HCT116 (cell line): ENCODE data around the gene TAMM41. TPM values are rescaled to one million over a fixed set of nuclear protein-coding genes. Genes with fewer than 3 reads are reported as not detected.

Experiments used
- ATAC-seq: fragments of 200-7000 bp; cut with Tn5 transposase; 2 replicates; pipeline ENCODE4 v1.9.1; 2020; ENCODE audit warnings: mild to moderate bottlenecking, moderate library complexity
- Bru-seq: library from RNA; stranded (reverse); fragments of 400-500 nt; gene quantifications from one replicate; lab custom pipeline; 2021; lab: Mats Ljungman, UMichigan
- BruChase-seq, 2 experiments: library from RNA; stranded (reverse); fragments of 400-500 nt; gene quantifications; one replicate each; lab custom pipeline; 2021; lab: Mats Ljungman, UMichigan
- BruUV-seq: library from RNA; stranded (reverse); fragments of 400-500 nt; replicated peaks from 2 replicates; lab custom pipeline; 2021; lab: Mats Ljungman, UMichigan
- CTCF ChIA-PET: fragments of 300-600 bp; sonication (Branson Sonifier 250); formaldehyde crosslinking; loops from one replicate; lab custom pipeline; 2021; ENCODE audit warnings: antibody characterized with exemption; lab: Charles Lee
- POLR2A ChIA-PET: fragments of 300-600, 350-600 bp; sonication (Branson Sonifier 250); formaldehyde crosslinking; loops from one replicate; lab custom pipeline; 2021; ENCODE audit warnings: antibody characterized with exemption; lab: Charles Lee
- RAD21 ChIA-PET, 2 experiments: fragments of 300-600 bp; sonication (Branson Sonifier 250); formaldehyde crosslinking; loops; one replicate each; lab custom pipeline; 2023; ENCODE audit warnings: low total read pairs in 2 of 2; ENCODE audit not compliant: uncharacterized antibody in 2 of 2, unreplicated experiment in 2 of 2, low non-redundant PET in 1 of 2; lab: Charles Lee
- DNase-seq: peaks from one replicate; pipeline ENCODE4 v3.0.0-alpha.2; 2010; ENCODE audit warnings: low read depth, low spot score
- H2AFZ ChIP-seq: fragments of 200-600 bp; shearing (Covaris generic), sonication (generic); 2 replicates; pipeline ENCODE4 v1.6.1; 2017; ENCODE audit warnings: low read depth, mixed run types, mixed read lengths, antibody characterized with exemption, low read length; ENCODE audit not compliant: poor library complexity, severe bottlenecking
- H3K27ac ChIP-seq: 2 replicates; pipeline ENCODE4 v1.5.1; 2012; ENCODE audit warnings: low read depth, low read length
- H3K27me3 ChIP-seq: fragments of 200-600 bp; sonication (generic); 2 replicates; pipeline ENCODE4 v1.6.1; 2016; ENCODE audit warnings: mixed run types, low read length, mixed read lengths; ENCODE audit not compliant: insufficient read depth
- H3K36me3 ChIP-seq, 2 experiments: fragments of 200-500 bp in 1 of 2; fragments of 200-600 bp in 1 of 2; sonication (Bioruptor generic) in 1 of 2; sonication (generic) in 1 of 2; 2 replicates each; pipeline versions ENCODE4 v1.5.1 to v1.6.1; 2014 to 2016; ENCODE audit warnings: low read length in 2 of 2, inconsistent platforms in 1 of 2, mixed read lengths in 1 of 2, mixed run types in 1 of 2; ENCODE audit not compliant: insufficient read depth in 2 of 2, control insufficient read depth in 1 of 2
- H3K4me1 ChIP-seq, 2 experiments: fragments of 200-600 bp in 1 of 2; sonication (generic) in 1 of 2; 2 replicates each; pipeline versions ENCODE4 v1.5.1 to v1.6.1; 2012 to 2017; ENCODE audit warnings: low read length in 2 of 2, inconsistent platforms in 1 of 2, mild to moderate bottlenecking in 1 of 2, mixed read lengths in 1 of 2, mixed run types in 1 of 2, moderate library complexity in 1 of 2; ENCODE audit not compliant: insufficient read depth in 2 of 2, control insufficient read depth in 1 of 2
- H3K4me2 ChIP-seq: fragments of 200-600 bp; sonication (generic); 2 replicates; pipeline ENCODE4 v1.6.1; 2017; ENCODE audit warnings: mixed run types, low read length, mixed read lengths
- H3K4me3 ChIP-seq, 2 experiments: fragments of 200-600 bp in 1 of 2; sonication (generic) in 1 of 2; replicated peaks in 1 of 2; 2 replicates each; pipeline ENCODE4 v1.5.1; 2011 to 2016; ENCODE audit warnings: low read length in 2 of 2, control low read depth in 1 of 2, low read depth in 1 of 2, mild to moderate bottlenecking in 1 of 2, mixed read lengths in 1 of 2, mixed run types in 1 of 2
- H3K79me2 ChIP-seq: fragments of 200-600 bp; sonication (generic); 2 replicates; pipeline ENCODE4 v1.6.1; 2017; ENCODE audit warnings: mild to moderate bottlenecking, mixed run types, low read length, moderate library complexity, mixed read lengths; ENCODE audit not compliant: insufficient read depth
- H3K9ac ChIP-seq: fragments of 200-600 bp; sonication (generic); 2 replicates; pipeline ENCODE4 v1.6.1; 2016; ENCODE audit warnings: low read length, mixed read lengths
- H3K9me2 ChIP-seq: fragments of 200-600 bp; sonication (generic), shearing (Covaris generic); 2 replicates; pipeline ENCODE4 v1.6.1; 2017; ENCODE audit warnings: mixed run types, mild to moderate bottlenecking, moderate library complexity; ENCODE audit not compliant: insufficient read depth
- H3K9me3 ChIP-seq, 2 experiments: fragments of 200-500 bp in 1 of 2; fragments of 200-600 bp in 1 of 2; sonication (Bioruptor generic) in 1 of 2; sonication (generic) in 1 of 2; 2 replicates each; pipeline ENCODE4 v1.6.1; 2014 to 2017; ENCODE audit warnings: low read length in 2 of 2, mixed read lengths in 2 of 2, inconsistent platforms in 1 of 2, low read depth in 1 of 2, mild to moderate bottlenecking in 1 of 2, mixed run types in 1 of 2, moderate library complexity in 1 of 2; ENCODE audit not compliant: control insufficient read depth in 1 of 2, insufficient read depth in 1 of 2
- H4K20me1 ChIP-seq: fragments of 200-600 bp; sonication (generic), shearing (Covaris generic); 2 replicates; pipeline ENCODE4 v1.6.1; 2017; ENCODE audit warnings: mixed run types, mild to moderate bottlenecking, moderate library complexity; ENCODE audit not compliant: insufficient read depth
- ATF3 ChIP-seq: IDR thresholded peaks from 2 replicates; pipeline ENCODE4 v1.6.1; 2012
- CBX3 ChIP-seq: IDR thresholded peaks from 2 replicates; pipeline ENCODE4 v1.6.1; 2012; ENCODE audit warnings: low read depth
- EGR1 ChIP-seq: IDR thresholded peaks from 2 replicates; pipeline ENCODE4 v1.6.1; 2012; ENCODE audit warnings: low read depth
- EZH2 ChIP-seq: fragments of 200-600 bp; sonication (generic); IDR thresholded peaks from 2 replicates; pipeline ENCODE4 v1.6.1; 2017; ENCODE audit warnings: antibody characterized with exemption, mixed run types
- EZH2phosphoT487 ChIP-seq: fragments of 200-600 bp; IDR thresholded peaks from 2 replicates; pipeline ENCODE4 v1.6.1; 2018; ENCODE audit warnings: antibody characterized with exemption, borderline replicate concordance
- FOSL1 ChIP-seq: IDR thresholded peaks from 2 replicates; pipeline ENCODE4 v1.6.1; 2012; ENCODE audit warnings: low read depth
- JUND ChIP-seq: IDR thresholded peaks from 2 replicates; pipeline ENCODE4 v1.6.1; 2012
- POLR2A ChIP-seq: IDR thresholded peaks from 2 replicates; pipeline ENCODE4 v1.7.0; 2011; ENCODE audit warnings: borderline replicate concordance; ENCODE audit not compliant: insufficient read depth, insufficient read length; ENCODE audit errors: extremely low read depth
- RAD21 ChIP-seq: IDR thresholded peaks from 2 replicates; pipeline ENCODE4 v1.6.1; 2012; ENCODE audit warnings: low read depth, mild to moderate bottlenecking
- REST ChIP-seq: IDR thresholded peaks from 2 replicates; pipeline ENCODE4 v1.6.1; 2012; ENCODE audit warnings: low read depth
- SIN3A ChIP-seq: IDR thresholded peaks from 2 replicates; pipeline ENCODE4 v1.6.1; 2012; ENCODE audit warnings: low read depth
- SP1 ChIP-seq: IDR thresholded peaks from 2 replicates; pipeline ENCODE4 v1.6.1; 2012; ENCODE audit warnings: low read depth
- SRF ChIP-seq: IDR thresholded peaks from 2 replicates; pipeline ENCODE4 v1.6.1; 2012; ENCODE audit warnings: low read depth
- TCF7L2 ChIP-seq: IDR thresholded peaks from 2 replicates; pipeline ENCODE4 v1.7.0; 2011; ENCODE audit warnings: borderline replicate concordance, inconsistent platforms; ENCODE audit not compliant: insufficient read depth, insufficient read length; ENCODE audit errors: extremely low read depth
- ZBTB33 ChIP-seq: IDR thresholded peaks from 2 replicates; pipeline ENCODE4 v1.6.1; 2011; ENCODE audit warnings: mild to moderate bottlenecking, low read length, moderate library complexity; ENCODE audit not compliant: insufficient replicate concordance; ENCODE audit errors: extremely low read depth
- ZFX ChIP-seq: fragments of 450-650 bp; IDR thresholded peaks from 2 replicates; pipeline ENCODE4 v1.6.1; 2017
- intact Hi-C: fragments of 100-400 bp; cut with micrococcal nuclease; formaldehyde crosslinking; loops from 2 replicates; pipeline ENCODE4 v1.10.0; 2022
- long read RNA-seq: library from polyadenylated mRNA; unstranded; transcript quantifications from one replicate; pipeline ENCODE4 v2.0.0, GENCODE V29; 2021; ENCODE audit not compliant: unreplicated experiment
- polyA plus RNA-seq: library from polyadenylated mRNA; unstranded; fragments of >200 nt; gene quantifications from 2 replicates; pipeline ENCODE4 v1.2.1, GENCODE V29; 2012; ENCODE audit warnings: missing spikeins
- total RNA-seq: library from RNA; stranded (reverse); gene quantifications from one replicate; pipeline ENCODE4 v1.2.1, GENCODE V29; 2021; ENCODE audit not compliant: unreplicated experiment

TAMM41 gene
- 17.9 TPM for total RNA-seq
- polyA plus RNA-seq, result 9.0 and 11.4 TPM in 2 replicates
- Bru-seq, nascent RNA, result percentile 82 among the genes with signal in this experiment
- percentile 77 among the genes with signal in this experiment for BruChase-seq, experiment 1, labeled RNA remaining after a 6-hour chase
- percentile 90 among the genes with signal in this experiment for BruChase-seq, experiment 2, labeled RNA remaining after a 2-hour chase
- long read RNA-seq, transcript TAMM41-206 (8 exons, 1,213 nt), result major isoform, 7 of 9 reads
- long read RNA-seq, partial matches to known transcripts, result 0 of 9 reads
- long read RNA-seq, other reads (novel, unspliced or antisense), result 1 of 9 reads

- ATAC-seq (peak; percentile 98), DNase-seq (peak; percentile 81)
- peak within 1 kb of the TSS; percentile 59 for H3K27ac ChIP-seq
- H3K4me1 ChIP-seq, result peaks cover 11 to 16% of the 10 kb centered on the region in 2 experiments; a peak in 3 of 4 replicates
- H3K9me3 ChIP-seq, result no peaks in the 10 kb centered on the region
- ChIA-PET RAD21 (no interaction called here), CTCF (interaction anchor here (0.7 to 1.4 kb wide), 5 partner anchors 33 to 633 kb away, joined by 3 to 4 read pairs (median 3); partner anchors contain the start of gene VGLL4), POLR2A (interaction anchor here (0.9 kb wide), 2 partner anchors 9 to 1120 kb away, joined by 3 to 4 read pairs; no protein-coding TSS in a partner anchor)
- peaks cover 6 to 15% of the 10 kb centered on the region in 2 experiments; a peak in 3 of 4 replicates for H3K36me3 ChIP-seq
- H2AFZ ChIP-seq, result peak within 1 kb of the TSS; percentile 98
- H3K4me3 ChIP-seq, result peak within 1 kb of the TSS; percentile 94 to 99
- no TSS peak for BruUV-seq
- H3K9ac ChIP-seq, result peak within 1 kb of the TSS; percentile 83
- peak within 1 kb of the TSS; percentile 87 for H3K4me2 ChIP-seq
- no peaks in the 10 kb centered on the region for H3K9me2 ChIP-seq
- H3K27me3 ChIP-seq, result no peaks in the 10 kb centered on the region
- peaks cover 29% of the 10 kb centered on the region for H3K79me2 ChIP-seq
- intact Hi-C loops, result loop anchor here (1.0 to 5.0 kb wide), 2 partner anchors 200 to 1046 kb away; no protein-coding TSS in a partner anchor
- no peaks in the 10 kb centered on the region for H4K20me1 ChIP-seq
- peak; percentile 91 for TF ChIP-seq SP1
- TF ChIP-seq TCF7L2, result peak; percentile 57
- TF ChIP-seq POLR2A, result peak; percentile 85
- TF ChIP-seq ZBTB33, result peak; percentile 41
- TF ChIP-seq SRF, result no peak
- peak; percentile 93 for TF ChIP-seq SIN3A
- 0 out of 2 replicates have a peak, but pooled peaks have one; percentile 18 for TF ChIP-seq RAD21
- TF ChIP-seq CBX3, result peak; percentile 98
- peak; percentile 75 for TF ChIP-seq EGR1
- TF ChIP-seq EZH2, result no peak
- no peak for TF ChIP-seq ATF3
- no peak for TF ChIP-seq FOSL1
- no peak for TF ChIP-seq EZH2phosphoT487
- TF ChIP-seq REST, result no peak
- TF ChIP-seq JUND, result no peak
- peak; percentile 48; the same call in 1 of the 2 replicates for TF ChIP-seq ZFX
Measured at GRCh38 chr3:11846281-11847266, at the start of gene TAMM41. Gene TAMM41, minus strand, starts transcription at chr3:11846885. Its CDS starts 249 bp downstream, at chr3:11846636.
